D721Med (cell line): ENCODE measurements around the gene RHOH.

Source experiments
- DNase-seq: peaks from one replicate; pipeline ENCODE4 v3.0.0; 2011; ENCODE audit warnings: low spot score; ENCODE audit not compliant: insufficient read length
- FAIRE-seq: peaks from 2 replicates; lab custom pipeline; 2011; peaks lifted over from hg19 to GRCh38; lab: Jason Lieb, UNC
- CTCF ChIP-seq: IDR thresholded peaks from 2 replicates; pipeline ENCODE4 v1.5.1; 2012; ENCODE audit warnings: mild to moderate bottlenecking, control low read depth; ENCODE audit not compliant: insufficient read depth; ENCODE audit errors: missing control alignments

RHOH gene

GRCh38 chr4:40261231-40262076, 64.6 kb downstream of the RHOH start:
- FAIRE-seq, result no peak
- TF ChIP-seq CTCF, result no peak
- no peak for DNase-seq

GRCh38 chr4:40262077-40262528, 65.3 kb downstream of the RHOH start:
- no peak for TF ChIP-seq CTCF
- FAIRE-seq, result no peak
- DNase-seq, result no peak

- DNase-seq (no peak), FAIRE-seq (no peak)
- no peak for TF ChIP-seq CTCF
Observed at GRCh38 chr4:40262861-40263260, 66.0 kb downstream of the RHOH start.

- no peak for TF ChIP-seq CTCF
- FAIRE-seq (no peak), DNase-seq (no peak)
Observed at GRCh38 chr4:40264497-40264896, 67.7 kb downstream of the RHOH start.

GRCh38 chr4:40264995-40265909, 68.4 kb downstream of the RHOH start:
- no peak for TF ChIP-seq CTCF
- DNase-seq (no peak), FAIRE-seq (no peak)

- DNase-seq (no peak), FAIRE-seq (no peak)
- no peak for TF ChIP-seq CTCF
Observed at GRCh38 chr4:40265910-40266274, 69.1 kb downstream of the RHOH start.

GRCh38 chr4:40269133-40269532, 72.3 kb downstream of the RHOH start:
- no peak for DNase-seq
- no peak for FAIRE-seq
- no peak for TF ChIP-seq CTCF
